Liver (tissue), 9 donors: ENCODE measurements around the gene NIBAN1. TPM values are rescaled to one million over a fixed set of nuclear protein-coding genes. Genes with fewer than 3 reads are reported as not detected.

Experiments used
- DNase-seq: peaks from one replicate; pipeline ENCODE4 v3.0.0-alpha.2; 2017; ENCODE audit warnings: low spot score
- H3K27ac ChIP-seq, 2 donors: one replicate each; pipeline ENCODE4 v1.7.0; 2013; ENCODE audit warnings: inconsistent platforms in 2 of 2, low read length in 2 of 2, control low read depth in 1 of 2, low read depth in 1 of 2, mild to moderate bottlenecking in 1 of 2
- H3K27me3 ChIP-seq, 4 donors: one replicate each; pipeline versions ENCODE4 v1.6.1 to v1.7.0; 2013; ENCODE audit warnings: low read length in 3 of 4, inconsistent platforms in 1 of 4, mild to moderate bottlenecking in 1 of 4, moderate library complexity in 1 of 4; ENCODE audit not compliant: control insufficient read depth in 4 of 4, insufficient read depth in 4 of 4
- H3K36me3 ChIP-seq, 4 donors: one replicate each; pipeline versions ENCODE4 v1.6.1 to v1.7.0; 2013; ENCODE audit warnings: low read length in 3 of 4, mild to moderate bottlenecking in 3 of 4, low read depth in 1 of 4, moderate library complexity in 1 of 4; ENCODE audit not compliant: control insufficient read depth in 4 of 4, insufficient read depth in 3 of 4
- H3K4me1 ChIP-seq, 4 donors: one replicate each; pipeline versions ENCODE4 v1.6.1 to v1.7.0; 2013; ENCODE audit warnings: low read length in 3 of 4, mild to moderate bottlenecking in 3 of 4, moderate library complexity in 1 of 4; ENCODE audit not compliant: control insufficient read depth in 4 of 4, insufficient read depth in 4 of 4
- H3K4me3 ChIP-seq, 3 donors: one replicate each; pipeline versions ENCODE4 v1.6.1 to v1.7.0; 2013; ENCODE audit warnings: low read length in 3 of 3, control low read depth in 1 of 3, low read depth in 1 of 3, mild to moderate bottlenecking in 1 of 3
- H3K9ac ChIP-seq, 2 donors: one replicate each; pipeline ENCODE4 v1.7.0; 2013; ENCODE audit warnings: low read length in 2 of 2, mild to moderate bottlenecking in 2 of 2, moderate library complexity in 2 of 2, control low read depth in 1 of 2, low read depth in 1 of 2
- H3K9me3 ChIP-seq, 4 donors: one replicate each; pipeline versions ENCODE4 v1.6.1 to v1.7.0; 2013; ENCODE audit warnings: low read length in 3 of 4; ENCODE audit not compliant: control insufficient read depth in 4 of 4
- EGR1 ChIP-seq, 2 donors: IDR thresholded peaks; 2 replicates each; pipeline ENCODE4 v1.6.1; 2016 to 2018; ENCODE audit warnings: antibody characterized with exemption in 2 of 2, low read depth in 2 of 2
- FOXA1 ChIP-seq: IDR thresholded peaks from 2 replicates; pipeline ENCODE4 v1.6.1; 2016; ENCODE audit warnings: antibody characterized with exemption
- FOXA2 ChIP-seq: IDR thresholded peaks from 2 replicates; pipeline ENCODE4 v1.6.1; 2016; ENCODE audit warnings: antibody characterized with exemption
- GABPA ChIP-seq, 2 donors: IDR thresholded peaks in 1 of 2; conservative IDR thresholded peaks in 1 of 2; 2 replicates each; pipeline ENCODE4 v1.6.1; 2016; ENCODE audit warnings: antibody characterized with exemption in 2 of 2, mild to moderate bottlenecking in 1 of 2, moderate library complexity in 1 of 2
- HNF4A ChIP-seq, 2 donors: conservative IDR thresholded peaks; 2 replicates each; pipeline ENCODE4 v1.6.1; 2016; ENCODE audit warnings: antibody characterized with exemption in 2 of 2, mild to moderate bottlenecking in 2 of 2
- JUND ChIP-seq, 2 donors: IDR thresholded peaks; 2 replicates each; pipeline ENCODE4 v1.6.1; 2016; ENCODE audit warnings: antibody characterized with exemption in 2 of 2
- NR2F2 ChIP-seq: IDR thresholded peaks from 2 replicates; pipeline ENCODE4 v1.6.1; 2016; ENCODE audit warnings: antibody characterized with exemption
- REST ChIP-seq: IDR thresholded peaks from 2 replicates; pipeline ENCODE4 v1.6.1; 2016; ENCODE audit warnings: antibody characterized with exemption, mild to moderate bottlenecking
- RXRA ChIP-seq, 2 donors: IDR thresholded peaks; 2 replicates each; pipeline ENCODE4 v1.6.1; 2017 to 2018; ENCODE audit warnings: antibody characterized with exemption in 2 of 2, mild to moderate bottlenecking in 1 of 2
- SP1 ChIP-seq: IDR thresholded peaks from 2 replicates; pipeline ENCODE4 v1.6.1; 2018; ENCODE audit warnings: antibody characterized with exemption, mild to moderate bottlenecking
- TAF1 ChIP-seq: conservative IDR thresholded peaks from 2 replicates; pipeline ENCODE4 v1.6.1; 2016; ENCODE audit warnings: antibody characterized with exemption, mild to moderate bottlenecking
- YY1 ChIP-seq: IDR thresholded peaks from 2 replicates; pipeline ENCODE4 v1.6.1; 2016; ENCODE audit warnings: antibody characterized with exemption, mild to moderate bottlenecking
- WGBS: extraction: QIAGEN DNeasy Blood & Tissue Kit; methylation state at CpG from one replicate; pipeline ENCODE4 v1.1.7; 2013; 5-methylcytosine and 5-hydroxymethylcytosine counted together
- polyA plus RNA-seq, 2 donors: library from polyadenylated mRNA; stranded (reverse) in 1 of 2; unstranded in 1 of 2; fragments of 200-250 nt in 1 of 2; fragments of >200 nt in 1 of 2; fragmentation: Nextera tagmentation in 1 of 2; extraction: Ambion mirVana in 1 of 2; gene quantifications; one replicate each; pipeline versions ENCODE4 v1.2.1 to v1.2.3, GENCODE V29; 2013 to 2015
- total RNA-seq, 2 donors: library from RNA; depleted of rRNA; stranded (reverse); fragments of >200 nt; gene quantifications; one replicate each; pipeline ENCODE4 v1.2.3, GENCODE V29; 2014
- TF ChIP-seq, protein P1 (sequence below): IDR thresholded peaks from 2 replicates; pipeline ENCODE4 v1.6.1; 2016; ENCODE audit warnings: antibody characterized with exemption
- TF ChIP-seq, protein P2 (sequence below): fragments of 150-350 bp; IDR thresholded peaks from 2 replicates; pipeline ENCODE4 v1.5.1; 2017; ENCODE audit warnings: improper control_type of control experiment, low read depth, low read length; ENCODE audit not compliant: missing input control
- TF ChIP-seq, protein P3 (sequence below): IDR thresholded peaks from 2 replicates; pipeline ENCODE4 v1.6.1; 2016; ENCODE audit warnings: antibody characterized with exemption
- TF ChIP-seq, protein P4 (sequence below): IDR thresholded peaks from 2 replicates; pipeline ENCODE4 v1.6.1; 2016; ENCODE audit warnings: antibody characterized with exemption
- donor health status: healthy.
- donor health status: healthy.
- donor health status: healthy.
- donor health status: healthy.
- donor health status: healthy.

The NIBAN1 gene
- total and polyA plus RNA-seq, 4 donors: 0.50 to 5.5 (median 2.8) TPM

DNA sequence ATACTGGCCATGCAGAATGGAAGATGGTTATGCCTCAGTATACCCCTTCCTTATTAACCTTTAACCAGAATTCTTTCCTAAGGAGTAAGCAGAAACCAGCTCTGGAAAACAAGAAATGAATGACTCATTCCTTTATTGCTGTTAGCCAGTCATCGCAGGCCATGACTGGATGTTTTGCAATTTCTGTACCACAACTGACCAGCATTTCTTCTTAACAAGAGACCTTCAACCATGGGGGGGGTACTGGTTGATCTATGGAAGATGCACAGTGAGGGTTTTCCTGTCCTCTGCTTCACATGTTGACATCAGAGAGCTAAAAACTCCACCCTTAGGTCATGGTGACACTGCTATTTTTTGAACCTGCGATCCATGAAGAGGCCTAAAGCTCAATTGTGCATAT is 43.0 kb upstream of the NIBAN1 start:
- H3K27ac ChIP-seq: no peak overlapping the region
- H3K27me3 ChIP-seq: no peaks in the 10 kb centered on the region
- no peak overlapping the region for H3K4me3 ChIP-seq
- H3K4me1 ChIP-seq: no peaks in the 10 kb centered on the region
- H3K9me3 ChIP-seq: no peaks in the 10 kb centered on the region
- H3K36me3 ChIP-seq: no peaks in the 10 kb centered on the region
- 84% methylated on average over 2 of the region's 2 CpGs for WGBS
- no peak overlapping the region for H3K9ac ChIP-seq
- no peak for DNase-seq
- no peak for TF ChIP-seq FOXA2

- Histone ChIP-seq H3K27ac (no peak overlapping the region), H3K36me3 (no peaks in the 10 kb centered on the region), H3K9me3 (no peaks in the 10 kb centered on the region), H3K9ac (no peak overlapping the region), H3K4me3 (no peak overlapping the region), H3K4me1 (no peaks in the 10 kb centered on the region), H3K27me3 (no peaks in the 10 kb centered on the region)
- 58% methylated on average over 2 of the region's 2 CpGs for WGBS
- no peak for DNase-seq
- TF ChIP-seq FOXA1: no peak
- TF ChIP-seq YY1: no peak
- TF ChIP-seq EGR1 (IDR thresholded peaks at IDR 0.05; ENCODE audit: low read depth in 2 of 2): no peak
- TF ChIP-seq, protein P1, sequence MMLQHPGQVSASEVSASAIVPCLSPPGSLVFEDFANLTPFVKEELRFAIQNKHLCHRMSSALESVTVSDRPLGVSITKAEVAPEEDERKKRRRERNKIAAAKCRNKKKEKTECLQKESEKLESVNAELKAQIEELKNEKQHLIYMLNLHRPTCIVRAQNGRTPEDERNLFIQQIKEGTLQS: no peak
- TF ChIP-seq, protein P2, sequence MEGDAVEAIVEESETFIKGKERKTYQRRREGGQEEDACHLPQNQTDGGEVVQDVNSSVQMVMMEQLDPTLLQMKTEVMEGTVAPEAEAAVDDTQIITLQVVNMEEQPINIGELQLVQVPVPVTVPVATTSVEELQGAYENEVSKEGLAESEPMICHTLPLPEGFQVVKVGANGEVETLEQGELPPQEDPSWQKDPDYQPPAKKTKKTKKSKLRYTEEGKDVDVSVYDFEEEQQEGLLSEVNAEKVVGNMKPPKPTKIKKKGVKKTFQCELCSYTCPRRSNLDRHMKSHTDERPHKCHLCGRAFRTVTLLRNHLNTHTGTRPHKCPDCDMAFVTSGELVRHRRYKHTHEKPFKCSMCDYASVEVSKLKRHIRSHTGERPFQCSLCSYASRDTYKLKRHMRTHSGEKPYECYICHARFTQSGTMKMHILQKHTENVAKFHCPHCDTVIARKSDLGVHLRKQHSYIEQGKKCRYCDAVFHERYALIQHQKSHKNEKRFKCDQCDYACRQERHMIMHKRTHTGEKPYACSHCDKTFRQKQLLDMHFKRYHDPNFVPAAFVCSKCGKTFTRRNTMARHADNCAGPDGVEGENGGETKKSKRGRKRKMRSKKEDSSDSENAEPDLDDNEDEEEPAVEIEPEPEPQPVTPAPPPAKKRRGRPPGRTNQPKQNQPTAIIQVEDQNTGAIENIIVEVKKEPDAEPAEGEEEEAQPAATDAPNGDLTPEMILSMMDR: no peak
- no peak for TF ChIP-seq FOXA2
- no peak for TF ChIP-seq REST
- TF ChIP-seq GABPA (IDR thresholded peaks at IDR 0.05 in 1 of 2, conservative IDR thresholded peaks at IDR 0.05 in 1 of 2): no peak
- TF ChIP-seq HNF4A (conservative IDR thresholded peaks at IDR 0.05): no peak
- TF ChIP-seq JUND (IDR thresholded peaks at IDR 0.05): no peak
- no peak for TF ChIP-seq TAF1
- TF ChIP-seq, protein P3, sequence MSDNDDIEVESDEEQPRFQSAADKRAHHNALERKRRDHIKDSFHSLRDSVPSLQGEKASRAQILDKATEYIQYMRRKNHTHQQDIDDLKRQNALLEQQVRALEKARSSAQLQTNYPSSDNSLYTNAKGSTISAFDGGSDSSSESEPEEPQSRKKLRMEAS: no peak
- no peak for TF ChIP-seq NR2F2
- TF ChIP-seq RXRA (IDR thresholded peaks at IDR 0.05): no peak
- TF ChIP-seq SP1: no peak
- TF ChIP-seq, protein P4, sequence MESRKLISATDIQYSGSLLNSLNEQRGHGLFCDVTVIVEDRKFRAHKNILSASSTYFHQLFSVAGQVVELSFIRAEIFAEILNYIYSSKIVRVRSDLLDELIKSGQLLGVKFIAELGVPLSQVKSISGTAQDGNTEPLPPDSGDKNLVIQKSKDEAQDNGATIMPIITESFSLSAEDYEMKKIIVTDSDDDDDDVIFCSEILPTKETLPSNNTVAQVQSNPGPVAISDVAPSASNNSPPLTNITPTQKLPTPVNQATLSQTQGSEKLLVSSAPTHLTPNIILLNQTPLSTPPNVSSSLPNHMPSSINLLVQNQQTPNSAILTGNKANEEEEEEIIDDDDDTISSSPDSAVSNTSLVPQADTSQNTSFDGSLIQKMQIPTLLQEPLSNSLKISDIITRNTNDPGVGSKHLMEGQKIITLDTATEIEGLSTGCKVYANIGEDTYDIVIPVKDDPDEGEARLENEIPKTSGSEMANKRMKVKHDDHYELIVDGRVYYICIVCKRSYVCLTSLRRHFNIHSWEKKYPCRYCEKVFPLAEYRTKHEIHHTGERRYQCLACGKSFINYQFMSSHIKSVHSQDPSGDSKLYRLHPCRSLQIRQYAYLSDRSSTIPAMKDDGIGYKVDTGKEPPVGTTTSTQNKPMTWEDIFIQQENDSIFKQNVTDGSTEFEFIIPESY: no peak
These were observed 42.6 kb upstream of the NIBAN1 start for GRCh38 chr1:185016880-185017279.
